Natural killer cell (primary cell): ENCODE results near the gene BYSL. TPM values are rescaled to one million over a fixed set of nuclear protein-coding genes. Genes with fewer than 3 reads are reported as not detected.

Experiments
- ATAC-seq, 3 donors: fragments of 150-1000 bp in 2 of 3; fragments of 200-7000 bp in 1 of 3; cut with Tn5 transposase; 1 replicate in 1 of 3; 2 replicates in 2 of 3; pipeline ENCODE4 v1.10.0; 2021; ENCODE audit warnings: mild to moderate bottlenecking in 2 of 3, moderate library complexity in 2 of 3
- DNase-seq, 2 donors: peaks; one replicate each; pipeline versions ENCODE4 v3.0.0 to v3.0.0-alpha.2; 2013 to 2021; ENCODE audit warnings: mixed read lengths in 1 of 2
- H3K27ac ChIP-seq: one replicate; pipeline ENCODE4 v1.5.1; 2013; ENCODE audit warnings: mild to moderate bottlenecking, low read length
- H3K27me3 ChIP-seq: one replicate; pipeline ENCODE4 v1.6.1; 2013; ENCODE audit warnings: low read length; ENCODE audit not compliant: control insufficient read depth, insufficient read depth
- H3K36me3 ChIP-seq: one replicate; pipeline ENCODE4 v1.6.1; 2013; ENCODE audit warnings: low read length; ENCODE audit not compliant: control insufficient read depth, insufficient read depth
- H3K4me1 ChIP-seq: one replicate; pipeline ENCODE4 v1.6.1; 2013; ENCODE audit warnings: low read length; ENCODE audit not compliant: control insufficient read depth, insufficient read depth
- H3K4me3 ChIP-seq: one replicate; pipeline ENCODE4 v1.5.1; 2013; ENCODE audit warnings: low read length
- H3K9me3 ChIP-seq: one replicate; pipeline ENCODE4 v1.6.1; 2013; ENCODE audit warnings: low read length; ENCODE audit not compliant: control insufficient read depth, insufficient read depth
- H3K27ac Mint-ChIP-seq, 2 donors: one replicate each; pipeline ENCODE4 v1.8.0; 2022; ENCODE audit warnings: mild to moderate bottlenecking in 2 of 2, mixed read lengths in 2 of 2, moderate library complexity in 1 of 2
- H3K27me3 Mint-ChIP-seq, 2 donors: one replicate each; pipeline ENCODE4 v1.8.0; 2022; ENCODE audit warnings: low read depth in 2 of 2, mixed read lengths in 2 of 2
- H3K36me3 Mint-ChIP-seq: one replicate; pipeline ENCODE4 v1.8.0; 2022; ENCODE audit warnings: mixed read lengths
- H3K4me1 Mint-ChIP-seq, 2 donors: one replicate each; pipeline ENCODE4 v1.8.0; 2022; ENCODE audit warnings: mixed read lengths in 2 of 2
- H3K4me3 Mint-ChIP-seq: one replicate; pipeline ENCODE4 v1.8.0; 2022; ENCODE audit warnings: mild to moderate bottlenecking, moderate library complexity, mixed read lengths
- H3K9me3 Mint-ChIP-seq, 2 donors: one replicate each; pipeline ENCODE4 v1.8.0; 2022; ENCODE audit warnings: mixed read lengths in 2 of 2
- WGBS: methylation state at CpG from one replicate; pipeline ENCODE4 v1.1.7; 2013; ENCODE audit warnings: missing lambda C conversion rate; ENCODE audit not compliant: insufficient coverage; 5-methylcytosine and 5-hydroxymethylcytosine counted together
- intact Hi-C: fragments of 100-400 bp; cut with micrococcal nuclease; formaldehyde crosslinking; loops from one replicate; pipeline ENCODE4 v1.14.2; 2022
- total RNA-seq, 4 donors: library from RNA; stranded (reverse); fragments of 120-200 nt in 1 of 4; gene quantifications; one replicate each; pipeline versions ENCODE4 v1.2.3 to v1.2.4, GENCODE V29; 2013 to 2022
- TF ChIP-seq, protein P1 (sequence below): fragments of 200-600 bp; IDR thresholded peaks from one replicate; pipeline ENCODE4 v1.8.0; 2022; ENCODE audit warnings: antibody characterized with exemption

The BYSL gene
- total RNA-seq, 3 donors from 2014 or later (not counting 1 experiment from before 2014, with no cell fraction given) = 5.4 to 11.6 (median 5.7) TPM

DNA sequence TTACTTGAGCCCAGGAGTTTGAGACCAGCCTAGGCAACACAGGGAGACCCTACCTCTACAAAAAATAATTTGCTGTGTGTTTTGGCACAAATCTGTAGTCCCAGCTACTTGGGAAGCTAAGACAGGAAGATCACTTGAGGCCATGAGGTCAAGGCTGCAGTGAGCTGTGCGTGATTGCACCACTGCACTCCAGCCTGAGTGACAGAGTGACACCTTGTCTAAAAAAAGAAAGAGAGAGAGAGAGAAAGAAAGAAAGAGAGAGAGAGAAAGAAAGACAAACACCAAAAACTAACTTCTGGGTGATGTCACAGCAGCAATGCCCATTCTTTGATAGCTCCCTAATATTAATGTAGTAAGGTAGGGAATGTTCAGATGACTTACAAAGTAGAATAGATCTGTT is 46.6 kb upstream of the BYSL start:
- no peaks in the 10 kb centered on the region for H3K4me1 ChIP-seq
- no peak for ATAC-seq
- no peak overlapping the region for H3K27ac ChIP-seq
- H3K27me3 Mint-ChIP-seq = no peaks in the 10 kb centered on the region
- no peak overlapping the region for H3K4me3 ChIP-seq
- intact Hi-C loops = no loop called here
- H3K4me3 Mint-ChIP-seq = no peak overlapping the region
- no peaks in the 10 kb centered on the region for H3K36me3 ChIP-seq
- H3K36me3 Mint-ChIP-seq = no peaks in the 10 kb centered on the region
- H3K9me3 Mint-ChIP-seq = no peaks in the 10 kb centered on the region
- H3K27me3 ChIP-seq = no peaks in the 10 kb centered on the region
- TF ChIP-seq, protein P1, sequence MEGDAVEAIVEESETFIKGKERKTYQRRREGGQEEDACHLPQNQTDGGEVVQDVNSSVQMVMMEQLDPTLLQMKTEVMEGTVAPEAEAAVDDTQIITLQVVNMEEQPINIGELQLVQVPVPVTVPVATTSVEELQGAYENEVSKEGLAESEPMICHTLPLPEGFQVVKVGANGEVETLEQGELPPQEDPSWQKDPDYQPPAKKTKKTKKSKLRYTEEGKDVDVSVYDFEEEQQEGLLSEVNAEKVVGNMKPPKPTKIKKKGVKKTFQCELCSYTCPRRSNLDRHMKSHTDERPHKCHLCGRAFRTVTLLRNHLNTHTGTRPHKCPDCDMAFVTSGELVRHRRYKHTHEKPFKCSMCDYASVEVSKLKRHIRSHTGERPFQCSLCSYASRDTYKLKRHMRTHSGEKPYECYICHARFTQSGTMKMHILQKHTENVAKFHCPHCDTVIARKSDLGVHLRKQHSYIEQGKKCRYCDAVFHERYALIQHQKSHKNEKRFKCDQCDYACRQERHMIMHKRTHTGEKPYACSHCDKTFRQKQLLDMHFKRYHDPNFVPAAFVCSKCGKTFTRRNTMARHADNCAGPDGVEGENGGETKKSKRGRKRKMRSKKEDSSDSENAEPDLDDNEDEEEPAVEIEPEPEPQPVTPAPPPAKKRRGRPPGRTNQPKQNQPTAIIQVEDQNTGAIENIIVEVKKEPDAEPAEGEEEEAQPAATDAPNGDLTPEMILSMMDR = no peak
- peaks cover 0 to 5% of the 10 kb centered on the region in 2 donors for H3K4me1 Mint-ChIP-seq
- DNase-seq = no peak
- no peak overlapping the region for H3K27ac Mint-ChIP-seq
- no peaks in the 10 kb centered on the region for H3K9me3 ChIP-seq
- WGBS = 80% methylated on average over 1 of the region's 1 CpG

DNA sequence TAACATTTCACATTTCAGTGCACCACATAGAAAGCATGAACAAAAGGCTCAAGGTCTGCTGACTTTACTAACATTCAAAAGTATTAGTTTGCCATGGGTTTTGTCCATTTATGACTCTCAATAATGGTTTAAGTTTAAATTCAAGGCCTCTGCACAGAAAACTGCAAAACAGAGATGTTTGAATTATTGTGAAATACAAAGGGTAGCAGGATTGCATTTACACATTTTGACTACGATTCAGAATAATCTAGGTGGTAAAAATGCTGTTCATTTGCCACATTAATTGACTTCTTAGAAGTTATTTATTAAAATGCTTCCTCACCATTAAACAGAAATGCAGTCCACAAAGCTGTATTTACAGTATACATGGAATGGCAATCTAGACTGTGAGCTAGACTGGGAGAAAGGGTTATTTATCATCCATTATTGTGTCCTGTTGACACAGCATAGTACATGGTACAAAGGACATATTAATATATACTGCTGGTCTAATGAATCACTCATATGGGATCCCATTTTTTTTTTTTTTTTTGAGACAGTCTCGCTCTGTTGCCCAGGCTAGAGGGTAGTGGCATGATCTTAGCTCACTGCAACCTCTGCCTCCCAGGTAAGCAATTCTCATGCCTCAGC is 44.1 kb upstream of the BYSL start:
- no peaks in the 10 kb centered on the region for H3K9me3 ChIP-seq
- no peaks in the 10 kb centered on the region for H3K36me3 ChIP-seq
- no peak for DNase-seq
- H3K27me3 Mint-ChIP-seq = no peaks in the 10 kb centered on the region
- WGBS = 100% methylated on average over 1 of the region's 2 CpGs
- no peaks in the 10 kb centered on the region for H3K4me1 ChIP-seq
- ATAC-seq = no peak
- no peak overlapping the region for H3K4me3 ChIP-seq
- intact Hi-C loops = no loop called here
- H3K27me3 ChIP-seq = no peaks in the 10 kb centered on the region
- H3K27ac Mint-ChIP-seq = no peak overlapping the region
- H3K36me3 Mint-ChIP-seq = no peaks in the 10 kb centered on the region
- no peaks in the 10 kb centered on the region for H3K9me3 Mint-ChIP-seq
- TF ChIP-seq, protein P1 = no peak
- H3K27ac ChIP-seq = no peak overlapping the region
- peaks cover 0 to 5% of the 10 kb centered on the region in 2 donors for H3K4me1 Mint-ChIP-seq
- H3K4me3 Mint-ChIP-seq = no peak overlapping the region

DNA sequence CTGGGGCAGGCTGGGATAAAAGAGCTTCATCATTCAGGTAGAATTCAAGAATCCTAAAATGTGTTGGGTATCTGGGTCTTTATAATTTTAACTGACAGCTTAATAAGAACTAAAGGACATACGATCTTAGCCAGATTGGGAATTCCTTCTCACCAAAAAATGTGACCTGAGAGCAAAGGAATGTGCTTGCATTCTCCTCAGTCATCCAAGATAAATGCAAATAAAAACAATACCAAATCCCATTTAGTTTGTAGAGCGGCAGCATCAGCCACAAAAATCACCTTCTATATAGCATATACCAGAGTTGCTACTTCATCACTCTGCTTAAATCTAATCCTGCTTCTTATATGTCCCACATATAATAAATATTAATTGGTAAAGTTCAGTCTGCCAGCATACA is 43.1 kb upstream of the BYSL start:
- Mint-ChIP-seq H3K4me3 (no peak overlapping the region), H3K36me3 (no peaks in the 10 kb centered on the region), H3K4me1 (peaks cover 0 to 5% of the 10 kb centered on the region in 2 donors), H3K27ac (no peak overlapping the region), H3K9me3 (no peaks in the 10 kb centered on the region), H3K27me3 (no peaks in the 10 kb centered on the region)
- WGBS = 92% methylated on average over 2 of the region's 2 CpGs
- Histone ChIP-seq H3K4me3 (no peak overlapping the region), H3K9me3 (no peaks in the 10 kb centered on the region), H3K27me3 (no peaks in the 10 kb centered on the region), H3K27ac (no peak overlapping the region), H3K36me3 (no peaks in the 10 kb centered on the region), H3K4me1 (no peaks in the 10 kb centered on the region)
- intact Hi-C loops = no loop called here
- TF ChIP-seq, protein P1 = no peak
- no peak for ATAC-seq
- no peak for DNase-seq

DNA sequence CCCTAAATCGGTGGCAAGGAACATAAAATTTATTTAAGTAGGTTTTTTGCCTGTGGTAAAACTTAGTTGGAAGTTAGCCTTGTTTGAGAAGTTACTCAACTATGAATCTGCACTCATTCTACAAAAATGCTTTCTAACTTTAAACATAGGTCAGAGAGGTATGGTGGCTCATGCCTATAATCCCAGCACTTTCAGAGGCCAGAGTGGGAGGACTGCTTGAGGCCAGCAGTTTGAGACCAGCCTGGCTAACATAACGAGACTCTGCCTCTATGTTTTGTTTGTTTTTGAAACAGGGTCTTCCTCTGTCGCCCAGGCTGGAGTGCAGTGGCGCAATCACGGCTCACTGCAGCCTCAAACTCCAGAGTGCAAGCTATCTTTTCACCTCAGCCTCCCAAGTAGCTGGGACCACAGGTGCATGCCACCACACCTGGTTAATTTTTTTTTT is 42.3 kb upstream of the BYSL start:
- H3K27me3 ChIP-seq = no peaks in the 10 kb centered on the region
- WGBS = 85% methylated on average over 5 of the region's 5 CpGs
- Mint-ChIP-seq H3K27ac (no peak overlapping the region), H3K4me1 (peaks cover 0 to 5% of the 10 kb centered on the region in 2 donors), H3K27me3 (no peaks in the 10 kb centered on the region), H3K9me3 (no peaks in the 10 kb centered on the region), H3K4me3 (no peak overlapping the region), H3K36me3 (no peaks in the 10 kb centered on the region)
- no peak overlapping the region for H3K27ac ChIP-seq
- DNase-seq (no peak), ATAC-seq (no peak)
- no peaks in the 10 kb centered on the region for H3K36me3 ChIP-seq
- no peak overlapping the region for H3K4me3 ChIP-seq
- TF ChIP-seq, protein P1 = no peak
- intact Hi-C loops = no loop called here
- H3K9me3 ChIP-seq = no peaks in the 10 kb centered on the region
- H3K4me1 ChIP-seq = no peaks in the 10 kb centered on the region
